K562 (cell line): ENCODE data around the gene ACBD4. TPM values are rescaled to one million over a fixed set of nuclear protein-coding genes. Genes with fewer than 3 reads are reported as not detected.

ENCODE experiments used
- ATAC-seq: fragments of 200-7000 bp; cut with Tn5 transposase; 3 replicates; pipeline ENCODE4 v1.9.1; 2020; ENCODE audit warnings: moderate library complexity
- BruUV-seq: library from RNA; stranded (reverse); fragments of 400-500 nt; replicated peaks from 2 replicates; lab custom pipeline; 2021; lab: Mats Ljungman, UMichigan
- CTCF ChIA-PET: fragments of 300-600 bp; formaldehyde crosslinking; extraction: SDS; loops from one replicate; lab custom pipeline; 2021; ENCODE audit warnings: low intra/inter-chr PET ratio; lab: Yijun Ruan, JAX
- POLR2A ChIA-PET: fragments of 300-600, 350-650 bp; sonication (Branson Sonifier 250); formaldehyde crosslinking; extraction: SDS; loops from one replicate; lab custom pipeline; 2021; ENCODE audit warnings: antibody characterized with exemption, inconsistent platforms; lab: Yijun Ruan, JAX
- DNase-seq, 4 experiments: peaks; one replicate each; pipeline versions ENCODE4 v3.0.0 to v3.0.0-alpha.2; 2011 to 2018; ENCODE audit warnings: low spot score in 3 of 4, mixed read lengths in 3 of 4; ENCODE audit errors: extremely low read depth in 1 of 4
- FAIRE-seq: peaks from 2 replicates; lab custom pipeline; 2011; peaks lifted over from hg19 to GRCh38; lab: Jason Lieb, UNC
- H2AFZ ChIP-seq: 2 replicates; pipeline ENCODE4 v1.6.0; 2011; ENCODE audit warnings: low read depth, low read length, control low read depth, inconsistent platforms
- H3K27ac ChIP-seq: fragments of 200-600 bp; 3 replicates; pipeline ENCODE4 v1.8.0; 2011; ENCODE audit warnings: low read depth, mild to moderate bottlenecking, control low read depth, inconsistent platforms, low read length, moderate library complexity, mixed read lengths; ENCODE audit errors: extremely low read depth
- H3K27me3 ChIP-seq, 2 experiments: fragments of 300-600 bp in 1 of 2; 2 replicates in 1 of 2; 3 replicates in 1 of 2; pipeline versions ENCODE4 v1.6.0 to v1.8.0; 2011; ENCODE audit warnings: inconsistent platforms in 2 of 2, low read length in 2 of 2, mild to moderate bottlenecking in 1 of 2, mixed read lengths in 1 of 2, moderate library complexity in 1 of 2; ENCODE audit not compliant: control insufficient read depth in 2 of 2, insufficient read depth in 2 of 2
- H3K36me3 ChIP-seq: fragments of 300-600 bp; 3 replicates; pipeline ENCODE4 v1.8.0; 2011; ENCODE audit warnings: mild to moderate bottlenecking, low read length, inconsistent platforms; ENCODE audit not compliant: control insufficient read depth, insufficient read depth
- H3K4me1 ChIP-seq, 2 experiments: fragments of 200-600 bp in 1 of 2; replicated peaks in 1 of 2; 2 replicates in 1 of 2; 3 replicates in 1 of 2; pipeline versions ENCODE4 v1.5.1 to v1.8.0; 2011; ENCODE audit warnings: inconsistent platforms in 2 of 2, low read length in 2 of 2, mild to moderate bottlenecking in 1 of 2, mixed read lengths in 1 of 2, moderate library complexity in 1 of 2; ENCODE audit not compliant: control insufficient read depth in 2 of 2, insufficient read depth in 2 of 2
- H3K4me2 ChIP-seq: 2 replicates; pipeline ENCODE4 v1.6.1; 2011; ENCODE audit warnings: low read length, control low read depth, inconsistent platforms, mixed read lengths; ENCODE audit not compliant: insufficient read depth
- H3K4me3 ChIP-seq: fragments of 200-600 bp; sonication (generic), shearing (Covaris generic); 2 replicates; pipeline ENCODE4 v1.5.1; 2016; ENCODE audit warnings: control low read depth, inconsistent platforms
- H3K79me2 ChIP-seq: fragments of 200-600 bp; 3 replicates; pipeline ENCODE4 v1.8.0; 2011; ENCODE audit warnings: low read length, inconsistent platforms; ENCODE audit not compliant: control insufficient read depth, insufficient read depth
- H3K9ac ChIP-seq, 2 experiments: 2 replicates each; pipeline versions ENCODE4 v1.6.0 to v1.6.1; 2011; ENCODE audit warnings: low read depth in 2 of 2, low read length in 2 of 2, control low read depth in 1 of 2, inconsistent platforms in 1 of 2, mild to moderate bottlenecking in 1 of 2, mixed read lengths in 1 of 2; ENCODE audit not compliant: insufficient read depth in 1 of 2
- H3K9me1 ChIP-seq: one replicate; pipeline ENCODE4 v1.6.0; 2011; ENCODE audit warnings: inconsistent platforms, mild to moderate bottlenecking, low read length, moderate library complexity; ENCODE audit not compliant: control insufficient read depth, insufficient read depth
- H3K9me3 ChIP-seq: replicated peaks from 2 replicates; pipeline ENCODE4 v1.5.1; 2011; ENCODE audit warnings: low read depth, low read length, inconsistent platforms; ENCODE audit not compliant: control insufficient read depth, insufficient read depth
- H4K20me1 ChIP-seq: replicated peaks from 2 replicates; pipeline ENCODE4 v1.6.1; 2011; ENCODE audit warnings: low read length, inconsistent platforms, mixed read lengths; ENCODE audit not compliant: control insufficient read depth, insufficient read depth
- EP300 ChIP-seq: IDR thresholded peaks from 2 replicates; pipeline ENCODE4 v1.6.1; 2012; ENCODE audit warnings: low read length, improper control_type of control experiment
- NFATC3 ChIP-seq: fragments of 450-650 bp; IDR thresholded peaks from 2 replicates; pipeline ENCODE4 v1.6.1; 2017; ENCODE audit warnings: mild to moderate bottlenecking
- WGBS: fragments of 100-300 bp; shearing (Covaris generic); methylation state at CpG from one replicate; pipeline ENCODE4 v1.1.6; 2016; ENCODE audit warnings: low coverage, mixed read lengths; ENCODE audit not compliant: insufficient coverage; ENCODE audit errors: missing lambda C conversion rate; 5-methylcytosine and 5-hydroxymethylcytosine counted together
- in situ Hi-C: fragments of 300-500 bp; cut with MboI; formaldehyde crosslinking; loops from 4 replicates; pipeline ENCODE4 v1.15.0; 2018; ENCODE audit warnings: inconsistent platforms, mixed read lengths
- intact Hi-C: fragments of 100-400 bp; cut with micrococcal nuclease; formaldehyde crosslinking; loops from 2 replicates; pipeline ENCODE4 v1.14.2; 2022
- polyA plus RNA-seq, 8 experiments: library from polyadenylated mRNA; depleted of rRNA in 4 of 8; stranded (reverse) in 5 of 8; unstranded in 3 of 8; fragments of >200 nt; fragmentation: Nextera tagmentation in 2 of 8; fragmentation: Illumina TruSeq in 1 of 8; extraction: Ambion mirVana in 2 of 8; extraction: Trizol in 1 of 8; gene quantifications; 2 replicates each; pipeline versions ENCODE4 v1.2.1 to v1.2.3, GENCODE V29; 2011 to 2014; ENCODE audit warnings: inconsistent platforms in 1 of 8, missing spikeins in 1 of 8
- total RNA-seq, 7 experiments: library from RNA; depleted of rRNA in 6 of 7; stranded (reverse); fragments of >200 nt in 6 of 7; fragmentation: Illumina TruSeq in 2 of 7; extraction: Trizol in 2 of 7; gene quantifications; 2 replicates each; pipeline versions ENCODE4 v1.2.1 to v1.2.3, GENCODE V29; 2011 to 2021; ENCODE audit warnings: low replicate concordance in 1 of 7
- TF ChIP-seq, protein P1 (sequence below), 3 experiments: IDR thresholded peaks in 2 of 3; conservative IDR thresholded peaks in 1 of 3; 2 replicates each; pipeline ENCODE4 v1.5.1; 2011 to 2012; ENCODE audit warnings: low read length in 3 of 3, mild to moderate bottlenecking in 3 of 3, control low read depth in 2 of 3, improper control_type of control experiment in 1 of 3, inconsistent platforms in 1 of 3, low read depth in 1 of 3, mixed read lengths in 1 of 3, moderate library complexity in 1 of 3; ENCODE audit not compliant: insufficient read depth in 2 of 3
- TF ChIP-seq, protein P2 (sequence below): sonication (generic); formaldehyde crosslinking; IDR thresholded peaks from 2 replicates; pipeline ENCODE4 v1.8.0; 2022; ENCODE audit warnings: missing genetic modification reagents, mild to moderate bottlenecking, moderate library complexity, borderline replicate concordance

Gene ACBD4
- total and polyA plus RNA-seq, 9 of the 15 experiments (the other 6 are each of a cell fraction or from before 2014, with no cell fraction given): 0.14 to 6.9 (median 4.6) TPM

DNA sequence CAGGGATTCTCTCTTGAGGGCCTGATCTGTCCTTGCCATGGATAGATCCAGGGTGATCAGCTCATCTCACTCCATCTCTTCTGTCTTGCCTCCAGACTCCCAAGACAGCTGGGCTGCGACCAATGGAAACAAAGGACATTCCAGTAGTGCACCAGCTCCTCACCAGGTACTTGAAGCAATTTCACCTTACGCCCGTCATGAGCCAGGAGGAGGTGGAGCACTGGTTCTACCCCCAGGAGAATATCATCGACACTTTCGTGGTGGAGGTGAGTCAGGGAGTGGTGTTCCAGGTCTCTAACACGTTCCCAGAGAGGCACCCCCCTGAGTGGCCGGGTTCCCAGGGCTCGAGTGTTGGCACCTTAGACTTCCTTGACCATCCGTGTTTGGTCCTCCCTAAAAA lies 32.6 kb upstream of the ACBD4 start:
- peaks cover 10% of the 10 kb centered on the region for H4K20me1 ChIP-seq
- POLR2A ChIA-PET: interaction anchor here (0.5 to 1.8 kb wide), 3 partner anchors 9 to 81 kb away, joined by 3 to 5 read pairs (median 3); no protein-coding TSS in a partner anchor
- H3K36me3 ChIP-seq: peaks cover 94% of the 10 kb centered on the region
- intact Hi-C loops (no loop called here), in situ Hi-C loops (no loop called here)
- no peaks in the 10 kb centered on the region for H3K79me2 ChIP-seq
- no peak overlapping the region for H3K4me3 ChIP-seq
- BruUV-seq: no TSS peak
- 94% methylated on average over 8 of the region's 9 CpGs for whole genome bisulfite sequencing
- TF ChIP-seq NFATC3: no peak
- TF ChIP-seq EP300: no peak
- TF ChIP-seq, protein P1, sequence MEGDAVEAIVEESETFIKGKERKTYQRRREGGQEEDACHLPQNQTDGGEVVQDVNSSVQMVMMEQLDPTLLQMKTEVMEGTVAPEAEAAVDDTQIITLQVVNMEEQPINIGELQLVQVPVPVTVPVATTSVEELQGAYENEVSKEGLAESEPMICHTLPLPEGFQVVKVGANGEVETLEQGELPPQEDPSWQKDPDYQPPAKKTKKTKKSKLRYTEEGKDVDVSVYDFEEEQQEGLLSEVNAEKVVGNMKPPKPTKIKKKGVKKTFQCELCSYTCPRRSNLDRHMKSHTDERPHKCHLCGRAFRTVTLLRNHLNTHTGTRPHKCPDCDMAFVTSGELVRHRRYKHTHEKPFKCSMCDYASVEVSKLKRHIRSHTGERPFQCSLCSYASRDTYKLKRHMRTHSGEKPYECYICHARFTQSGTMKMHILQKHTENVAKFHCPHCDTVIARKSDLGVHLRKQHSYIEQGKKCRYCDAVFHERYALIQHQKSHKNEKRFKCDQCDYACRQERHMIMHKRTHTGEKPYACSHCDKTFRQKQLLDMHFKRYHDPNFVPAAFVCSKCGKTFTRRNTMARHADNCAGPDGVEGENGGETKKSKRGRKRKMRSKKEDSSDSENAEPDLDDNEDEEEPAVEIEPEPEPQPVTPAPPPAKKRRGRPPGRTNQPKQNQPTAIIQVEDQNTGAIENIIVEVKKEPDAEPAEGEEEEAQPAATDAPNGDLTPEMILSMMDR (IDR thresholded peaks at IDR 0.05 in 2 of 3, conservative IDR thresholded peaks at IDR 0.05 in 1 of 3; ENCODE audit: insufficient read depth in 2 of 3, low read depth in 1 of 3, low read length in 3 of 3): no peak
- TF ChIP-seq, protein P2, sequence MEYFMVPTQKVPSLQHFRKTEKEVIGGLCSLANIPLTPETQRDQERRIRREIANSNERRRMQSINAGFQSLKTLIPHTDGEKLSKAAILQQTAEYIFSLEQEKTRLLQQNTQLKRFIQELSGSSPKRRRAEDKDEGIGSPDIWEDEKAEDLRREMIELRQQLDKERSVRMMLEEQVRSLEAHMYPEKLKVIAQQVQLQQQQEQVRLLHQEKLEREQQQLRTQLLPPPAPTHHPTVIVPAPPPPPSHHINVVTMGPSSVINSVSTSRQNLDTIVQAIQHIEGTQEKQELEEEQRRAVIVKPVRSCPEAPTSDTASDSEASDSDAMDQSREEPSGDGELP: no peak
- DNase-seq (no peak), FAIRE-seq (no peak), ATAC-seq (no peak)
- H3K27ac ChIP-seq: no peak overlapping the region
- no peaks in the 10 kb centered on the region for H3K9me1 ChIP-seq
- H3K4me2 ChIP-seq: no peak overlapping the region
- no peaks in the 10 kb centered on the region for H3K27me3 ChIP-seq
- no peak overlapping the region for H2AFZ ChIP-seq
- no peaks in the 10 kb centered on the region for H3K4me1 ChIP-seq
- CTCF ChIA-PET: no interaction called here
- H3K9me3 ChIP-seq: no peaks in the 10 kb centered on the region
- no peak overlapping the region for H3K9ac ChIP-seq
